GM20431 (cell line): Measurements from ENCODE around the gene UXS1.

ENCODE experiments used
- in situ Hi-C: fragments of 300-500 bp; cut with MseI, MboI; formaldehyde crosslinking; loops from one replicate; pipeline ENCODE4 v1.15.0; 2020; ENCODE audit warnings: low sequenced_read_pairs; ENCODE audit not compliant: unreplicated experiment

The UXS1 gene

GRCh38 chr2:106097038-106098000 is 96.8 kb downstream of the UXS1 start:
- in situ Hi-C loops: no loop called here

- in situ Hi-C loops: no loop called here
Measured at GRCh38 chr2:106096299-106097037, 97.6 kb downstream of the UXS1 start.

DNA sequence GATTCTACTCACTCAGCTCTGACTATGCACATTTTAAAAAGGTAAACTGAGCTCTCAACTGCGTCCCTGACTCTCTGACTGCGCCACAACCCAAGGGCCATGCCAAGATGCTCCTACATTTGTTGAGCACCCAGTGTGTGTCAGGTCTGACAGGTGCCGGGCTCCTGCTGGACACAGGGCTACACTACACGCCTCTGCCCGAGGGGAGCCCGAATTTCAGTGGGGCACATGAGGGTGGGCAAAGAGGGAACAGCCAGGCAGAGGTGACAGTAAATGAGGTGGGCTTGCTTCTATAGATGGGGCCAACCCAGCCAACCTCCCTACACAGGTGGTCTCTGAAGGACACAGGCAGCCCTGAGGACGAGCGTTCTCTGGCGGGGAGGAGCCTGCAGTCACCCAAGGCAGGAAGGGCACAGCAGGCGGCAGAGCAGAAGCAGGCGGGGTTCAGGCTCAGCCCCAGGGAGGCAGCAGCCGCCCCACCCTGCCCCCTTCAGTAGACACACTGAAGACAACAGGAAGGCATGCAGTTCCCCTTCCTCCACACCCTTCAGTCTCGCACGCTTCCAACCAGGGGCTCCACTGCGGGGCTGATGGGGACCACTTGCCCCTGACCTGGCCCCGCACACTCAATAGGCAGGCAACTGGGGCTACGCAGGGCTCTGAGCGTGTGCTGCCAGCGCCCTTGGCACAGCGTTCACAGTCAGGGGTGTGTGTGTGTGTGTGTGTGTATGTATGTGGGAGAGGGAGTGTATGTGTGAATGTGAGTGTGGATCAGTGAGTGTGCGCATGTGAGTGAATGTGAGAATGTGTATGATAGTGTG is 98.4 kb downstream of the UXS1 start:
- in situ Hi-C loops: no loop called here

DNA sequence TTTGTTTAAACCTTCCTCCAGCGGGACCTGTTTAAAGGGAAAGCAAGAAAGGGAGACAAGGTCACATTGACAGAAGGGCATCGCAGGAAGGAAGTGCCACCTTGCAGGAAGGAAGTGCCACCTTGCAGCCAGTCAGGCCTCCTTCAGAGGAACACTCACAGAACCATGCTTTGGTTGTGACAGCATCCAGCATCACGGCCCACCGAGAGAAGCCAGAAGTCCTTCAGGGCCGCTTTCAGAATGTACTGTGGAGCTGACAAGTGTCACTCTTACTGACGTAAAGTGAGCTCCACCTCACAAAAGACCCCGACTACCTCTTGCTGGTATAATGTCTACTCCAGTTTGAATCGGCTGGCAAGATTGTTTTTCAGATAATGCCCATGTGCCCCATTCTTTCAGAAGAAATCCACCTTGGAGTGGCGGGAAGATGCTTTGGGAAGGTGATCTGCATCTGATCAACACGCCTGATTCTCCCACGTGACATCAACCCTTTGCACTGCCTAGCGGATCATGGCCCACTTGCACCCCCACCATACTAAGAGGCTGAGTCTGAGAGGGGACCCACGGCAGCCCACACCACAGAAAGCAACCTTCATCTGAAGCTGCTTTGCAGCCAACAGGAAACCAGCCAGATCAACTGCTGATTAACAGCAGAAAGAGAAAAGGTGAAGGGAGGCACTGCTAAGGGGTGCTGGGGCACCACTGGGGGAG is 99.8 kb downstream of the UXS1 start:
- in situ Hi-C loops: no loop called here

DNA sequence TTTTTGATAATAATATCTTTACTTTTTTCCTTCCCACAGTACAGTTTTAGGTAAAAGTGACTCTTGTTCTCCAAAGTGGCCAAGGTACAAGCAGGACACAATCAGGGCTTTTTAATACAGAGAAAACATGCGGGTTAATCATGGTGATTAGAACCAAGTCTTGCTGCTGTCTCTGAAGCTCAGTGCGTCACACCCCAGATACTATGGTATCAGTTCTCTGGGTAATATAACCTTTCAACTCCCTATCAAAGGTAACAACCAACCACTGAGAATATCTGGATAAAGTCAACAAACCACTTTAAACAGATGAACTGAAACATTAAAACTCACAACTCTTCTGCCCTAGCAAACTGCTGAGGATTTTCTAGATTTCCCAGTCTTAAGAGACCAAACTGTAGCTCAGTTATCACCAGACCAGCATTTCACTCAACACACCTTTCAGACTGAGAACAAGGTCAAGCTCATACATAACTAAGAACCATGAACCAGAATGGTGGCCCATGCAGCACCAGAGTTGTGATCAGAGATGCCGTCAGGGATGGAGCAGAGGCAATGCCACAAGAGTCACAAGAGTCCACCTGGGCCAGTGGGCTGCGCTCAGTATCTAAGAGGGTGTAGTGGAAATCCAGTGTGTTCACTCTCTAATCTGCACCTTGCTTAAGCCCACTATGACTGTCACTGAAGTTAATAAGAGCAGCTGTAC is 103.0 kb downstream of the UXS1 start:
- in situ Hi-C loops: no loop called here

- in situ Hi-C loops: no loop called here
Measured at GRCh38 chr2:106089611-106090010, 104.5 kb downstream of the UXS1 start.

- in situ Hi-C loops: no loop called here
Measured at GRCh38 chr2:106085181-106085940, 108.7 kb downstream of the UXS1 start.

DNA sequence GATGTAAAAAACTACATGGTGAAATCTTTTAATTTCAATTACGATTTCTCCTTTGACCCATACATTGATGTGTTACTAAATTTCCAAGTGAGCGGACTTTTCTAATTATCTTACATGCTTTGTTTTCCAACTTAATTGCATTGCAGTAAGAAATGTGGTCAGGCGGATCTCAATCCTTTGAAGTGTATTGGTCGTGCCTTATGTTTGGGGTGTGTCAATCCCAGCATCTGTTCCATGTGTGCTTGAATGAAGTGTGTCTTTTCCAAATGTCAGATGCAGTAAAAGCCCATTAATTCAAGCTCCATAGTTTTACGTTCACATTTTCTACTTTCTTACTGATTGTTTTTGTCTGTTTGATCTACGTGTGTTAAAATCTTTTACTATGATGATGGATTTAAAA is 113.1 kb downstream of the UXS1 start:
- in situ Hi-C loops: no loop called here

- in situ Hi-C loops: no loop called here
Measured at GRCh38 chr2:106078096-106078495, 116.0 kb downstream of the UXS1 start.

DNA sequence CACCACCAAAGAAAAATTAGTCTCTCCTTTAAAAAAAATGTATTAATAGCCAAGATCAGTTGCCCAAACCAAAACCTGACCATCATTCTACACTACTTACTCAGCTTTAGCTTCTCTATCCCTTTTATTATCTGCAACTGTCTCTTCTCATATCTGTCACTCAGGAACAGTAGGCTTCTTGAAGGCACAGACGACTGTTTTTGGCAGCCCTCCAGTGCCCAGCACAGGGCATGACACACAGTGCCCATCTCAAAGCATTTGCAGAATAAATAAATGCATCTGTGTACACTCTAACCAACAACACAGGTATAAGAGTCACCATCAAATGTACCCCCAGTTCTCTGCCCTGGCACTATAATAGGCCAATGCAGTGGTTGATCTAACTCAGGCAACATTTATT is 117.2 kb downstream of the UXS1 start:
- in situ Hi-C loops: no loop called here

- in situ Hi-C loops: no loop called here
Measured at GRCh38 chr2:106075048-106075447, 119.1 kb downstream of the UXS1 start.

DNA sequence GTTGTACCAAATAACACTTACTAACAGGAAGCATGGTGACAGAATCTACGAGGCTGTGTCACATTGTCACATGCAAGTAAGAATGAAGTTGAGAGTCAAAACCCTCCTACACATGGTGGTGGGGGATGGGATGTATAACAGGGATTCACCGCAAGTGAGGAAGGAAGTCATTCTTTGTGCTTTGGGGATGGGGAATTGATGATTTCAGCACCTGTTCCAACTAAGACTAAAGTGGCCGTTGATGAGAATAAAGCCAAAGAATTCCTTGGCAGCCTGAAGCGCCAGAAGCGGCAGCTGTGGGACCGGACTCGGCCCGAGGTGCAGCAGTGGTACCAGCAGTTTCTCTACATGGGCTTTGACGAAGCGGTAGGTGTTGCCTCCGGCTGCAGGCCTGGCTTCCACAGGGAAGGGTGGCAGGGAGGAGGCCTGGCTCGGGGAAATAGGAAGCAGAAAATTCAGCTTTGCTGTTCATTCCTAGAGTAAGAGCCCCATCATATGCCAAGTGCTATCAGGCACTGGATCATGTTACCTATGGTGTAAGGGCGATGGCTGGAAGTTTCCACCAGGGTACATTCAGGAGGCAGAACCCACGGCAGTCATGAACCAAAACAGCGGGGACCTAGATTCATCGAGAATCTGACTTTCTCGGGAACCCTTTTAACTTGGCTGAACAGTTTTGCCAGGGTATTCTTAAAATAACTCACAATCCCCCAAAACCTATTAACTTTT is 120.3 kb downstream of the UXS1 start:
- in situ Hi-C loops: no loop called here

GRCh38 chr2:106070181-106070580 is 123.9 kb downstream of the UXS1 start:
- in situ Hi-C loops: no loop called here

- in situ Hi-C loops: no loop called here
Measured at GRCh38 chr2:106068451-106068850, 125.7 kb downstream of the UXS1 start.

- in situ Hi-C loops: no loop called here
Measured at GRCh38 chr2:106065983-106066820, 127.9 kb downstream of the UXS1 start.

DNA sequence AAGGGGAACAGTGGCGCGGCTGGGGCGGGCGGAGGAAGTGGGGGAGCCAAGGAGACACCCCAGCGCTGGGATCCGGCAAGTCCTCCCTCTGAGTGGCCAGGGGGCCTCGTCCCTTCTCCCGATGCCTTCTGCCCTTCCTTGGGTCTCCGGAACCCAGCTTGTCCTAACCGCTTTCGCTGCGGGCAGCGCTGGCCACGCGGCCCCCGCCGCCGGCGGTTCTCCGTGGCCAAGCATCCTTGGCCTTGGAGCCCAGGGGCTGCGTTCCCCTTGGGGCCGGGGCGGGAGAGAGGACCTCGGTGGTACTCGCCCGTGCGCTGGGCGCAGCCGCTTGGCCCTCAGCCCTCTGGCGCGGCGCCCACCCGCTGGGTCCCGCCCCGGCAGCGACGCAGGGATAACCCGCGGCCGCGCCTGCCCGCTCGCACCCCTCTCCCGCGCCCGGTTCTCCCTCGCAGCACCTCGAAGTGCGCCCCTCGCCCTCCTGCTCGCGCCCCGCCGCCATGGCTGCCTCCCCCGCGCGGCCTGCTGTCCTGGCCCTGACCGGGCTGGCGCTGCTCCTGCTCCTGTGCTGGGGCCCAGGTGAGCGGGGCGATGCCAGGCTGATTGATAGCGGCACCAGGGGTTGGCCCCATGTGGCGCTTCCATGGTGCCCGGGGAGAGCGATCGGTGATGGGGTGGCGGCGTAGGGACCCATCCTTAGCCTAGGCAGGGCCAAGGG is 128.7 kb downstream of the UXS1 start:
- in situ Hi-C loops: no loop called here
